Measurements from ENCODE around the gene PDZD7.

The PDZD7 gene

DNA sequence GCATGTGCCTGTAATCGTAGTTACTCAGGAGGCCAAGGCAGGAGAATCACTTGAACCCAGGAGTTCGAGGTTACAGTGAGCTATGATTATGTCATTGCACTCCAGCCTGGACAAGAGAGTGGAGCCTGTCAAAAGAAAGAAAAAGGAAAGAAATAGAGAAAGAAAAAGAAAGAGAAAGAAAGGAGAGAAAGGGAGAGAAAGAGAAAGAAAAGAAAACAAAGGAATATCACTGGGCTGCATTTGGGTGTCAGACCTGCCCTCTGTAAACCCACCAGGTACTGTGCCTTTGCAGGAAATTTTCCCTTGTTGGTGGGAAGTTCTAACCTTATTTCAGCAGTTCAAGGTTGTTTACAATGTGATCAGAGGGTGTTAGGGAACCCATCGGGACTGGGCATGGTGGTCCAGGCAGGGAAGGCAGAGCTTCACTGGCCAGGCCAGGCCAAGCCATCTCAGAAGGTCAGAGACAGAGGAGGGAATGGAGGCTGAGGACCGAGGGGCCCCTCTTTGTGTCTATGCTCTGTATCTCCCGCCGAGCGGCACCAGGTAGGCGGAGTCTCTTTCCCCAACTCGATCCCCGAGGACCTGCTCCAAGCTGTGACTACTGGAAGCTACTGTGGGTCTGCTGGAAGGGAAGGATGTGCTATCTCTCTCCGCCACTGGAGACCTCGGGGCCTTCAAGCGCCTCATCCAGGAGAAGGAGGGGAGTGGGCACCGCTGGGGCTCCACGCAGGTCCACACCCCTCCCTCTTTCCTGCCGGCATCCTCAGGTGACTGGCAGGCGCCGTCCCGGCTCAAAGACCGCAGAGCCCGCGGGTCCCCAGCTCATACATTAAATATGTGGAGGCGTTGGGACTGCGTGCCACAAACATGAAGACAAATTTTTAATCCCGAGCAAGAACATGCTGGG, 15.7 kb upstream of the PDZD7 start:
- no peaks in the 10 kb centered on the region for H3K27me3 ChIP-seq (ENCODE audit: control insufficient read depth, low read length)
- H3K79me2 ChIP-seq (ENCODE audit: control insufficient read depth, low read length): peaks cover 3% of the 10 kb centered on the region; the same call in 1 of the 2 replicates
- H3K4me2 ChIP-seq (ENCODE audit: low read length): no peak overlapping the region
- H3K27ac ChIP-seq (ENCODE audit: low read depth, low read length): no peak overlapping the region
- no peaks in the 10 kb centered on the region for H3K36me3 ChIP-seq (ENCODE audit: control insufficient read depth, low read length)
- H3K4me1 ChIP-seq (ENCODE audit: control insufficient read depth, low read length): peaks cover 42% of the 10 kb centered on the region
- no peaks in the 10 kb centered on the region for H3K9me2 ChIP-seq (replicated peaks; ENCODE audit: control insufficient read depth, low read length)
- H4K20me1 ChIP-seq (ENCODE audit: control insufficient read depth, insufficient read depth, low read depth, low read length): peaks cover 4% of the 10 kb centered on the region; the same call in 1 of the 2 replicates
- H3K4me3 ChIP-seq (ENCODE audit: low read length): no peak overlapping the region
- H3F3A ChIP-seq (ENCODE audit: control insufficient read depth, insufficient read depth): peaks cover 9% of the 10 kb centered on the region
- TF ChIP-seq, protein P1, sequence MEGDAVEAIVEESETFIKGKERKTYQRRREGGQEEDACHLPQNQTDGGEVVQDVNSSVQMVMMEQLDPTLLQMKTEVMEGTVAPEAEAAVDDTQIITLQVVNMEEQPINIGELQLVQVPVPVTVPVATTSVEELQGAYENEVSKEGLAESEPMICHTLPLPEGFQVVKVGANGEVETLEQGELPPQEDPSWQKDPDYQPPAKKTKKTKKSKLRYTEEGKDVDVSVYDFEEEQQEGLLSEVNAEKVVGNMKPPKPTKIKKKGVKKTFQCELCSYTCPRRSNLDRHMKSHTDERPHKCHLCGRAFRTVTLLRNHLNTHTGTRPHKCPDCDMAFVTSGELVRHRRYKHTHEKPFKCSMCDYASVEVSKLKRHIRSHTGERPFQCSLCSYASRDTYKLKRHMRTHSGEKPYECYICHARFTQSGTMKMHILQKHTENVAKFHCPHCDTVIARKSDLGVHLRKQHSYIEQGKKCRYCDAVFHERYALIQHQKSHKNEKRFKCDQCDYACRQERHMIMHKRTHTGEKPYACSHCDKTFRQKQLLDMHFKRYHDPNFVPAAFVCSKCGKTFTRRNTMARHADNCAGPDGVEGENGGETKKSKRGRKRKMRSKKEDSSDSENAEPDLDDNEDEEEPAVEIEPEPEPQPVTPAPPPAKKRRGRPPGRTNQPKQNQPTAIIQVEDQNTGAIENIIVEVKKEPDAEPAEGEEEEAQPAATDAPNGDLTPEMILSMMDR (IDR thresholded peaks at IDR 0.05; ENCODE audit: low read depth, low read length, poor library complexity, severe bottlenecking): no peak
- no peak for TF ChIP-seq EZH2phosphoT487 (IDR thresholded peaks at IDR 0.05; ENCODE audit: borderline replicate concordance, low read length)
- H3K9me3 ChIP-seq (ENCODE audit: control insufficient read depth, insufficient read depth, low read length): no peaks in the 10 kb centered on the region

DNA sequence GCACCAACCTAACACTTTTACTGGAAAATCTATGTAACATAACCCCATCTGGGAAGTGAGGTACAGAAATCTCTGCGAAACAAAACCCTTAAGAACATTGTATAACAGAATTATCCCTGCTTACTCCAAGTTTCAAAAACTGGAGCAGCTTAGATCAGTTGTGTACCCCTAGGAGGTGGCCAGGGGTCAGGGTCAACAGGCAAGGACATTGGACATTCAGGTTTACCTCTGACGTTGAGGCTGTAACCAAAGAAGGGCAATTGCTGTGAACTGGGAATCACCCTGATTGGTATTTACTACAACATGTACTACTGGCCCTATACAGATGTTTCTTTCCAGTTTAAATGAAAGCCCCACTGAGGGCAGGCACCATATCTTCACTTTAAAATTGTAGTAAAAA, 13.2 kb upstream of the PDZD7 start:
- H3K27me3 ChIP-seq (ENCODE audit: control insufficient read depth, low read length): 0 out of 2 replicates have a peak, but pooled peaks cover under 1% of the 10 kb centered on the region
- no peaks in the 10 kb centered on the region for H3K79me2 ChIP-seq (ENCODE audit: control insufficient read depth, low read length)
- peaks cover under 1% of the 10 kb centered on the region; the same call in 1 of the 2 replicates for H4K20me1 ChIP-seq (ENCODE audit: control insufficient read depth, insufficient read depth, low read depth, low read length)
- H3K27ac ChIP-seq (ENCODE audit: low read depth, low read length): no peak overlapping the region
- H3F3A ChIP-seq (ENCODE audit: control insufficient read depth, insufficient read depth): peaks cover 4% of the 10 kb centered on the region
- no peaks in the 10 kb centered on the region for H3K9me3 ChIP-seq (ENCODE audit: control insufficient read depth, insufficient read depth, low read length)
- no peaks in the 10 kb centered on the region for H3K36me3 ChIP-seq (ENCODE audit: control insufficient read depth, low read length)
- H3K9me2 ChIP-seq (replicated peaks; ENCODE audit: control insufficient read depth, low read length): no peaks in the 10 kb centered on the region
- no peak overlapping the region for H3K4me2 ChIP-seq (ENCODE audit: low read length)
- peaks cover 21% of the 10 kb centered on the region for H3K4me1 ChIP-seq (ENCODE audit: control insufficient read depth, low read length)
- H3K4me3 ChIP-seq (ENCODE audit: low read length): no peak overlapping the region
- TF ChIP-seq EZH2phosphoT487 (IDR thresholded peaks at IDR 0.05; ENCODE audit: borderline replicate concordance, low read length): no peak
- TF ChIP-seq, protein P1 (IDR thresholded peaks at IDR 0.05; ENCODE audit: low read depth, low read length, poor library complexity, severe bottlenecking): no peak

DNA sequence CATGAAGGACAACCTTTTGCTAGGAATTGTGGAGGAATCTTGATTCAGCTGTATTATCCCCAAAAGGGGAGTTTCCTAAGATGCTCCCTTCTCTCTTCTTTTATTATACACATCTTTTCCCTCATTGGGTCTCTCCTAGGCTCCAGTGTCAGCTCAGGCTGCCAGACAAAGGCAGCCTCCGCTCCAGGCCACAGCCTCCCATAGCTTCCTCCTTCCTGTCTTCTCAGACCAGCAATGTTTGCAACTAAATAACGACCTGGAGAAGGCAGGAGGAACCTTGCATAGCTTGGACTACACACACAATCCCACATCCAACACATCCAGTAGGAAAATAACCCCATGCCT, 12.4 kb upstream of the PDZD7 start:
- H3K9me2 ChIP-seq (replicated peaks; ENCODE audit: control insufficient read depth, low read length): no peaks in the 10 kb centered on the region
- no peaks in the 10 kb centered on the region for H3K36me3 ChIP-seq (ENCODE audit: control insufficient read depth, low read length)
- no peaks in the 10 kb centered on the region for H3K79me2 ChIP-seq (ENCODE audit: control insufficient read depth, low read length)
- H4K20me1 ChIP-seq (ENCODE audit: control insufficient read depth, insufficient read depth, low read depth, low read length): no peaks in the 10 kb centered on the region
- peak overlapping the region; percentile 79 for H3K4me3 ChIP-seq (ENCODE audit: low read length)
- peaks cover 15% of the 10 kb centered on the region for H3K4me1 ChIP-seq (ENCODE audit: control insufficient read depth, low read length)
- no peaks in the 10 kb centered on the region for H3K9me3 ChIP-seq (ENCODE audit: control insufficient read depth, insufficient read depth, low read length)
- H3F3A ChIP-seq (ENCODE audit: control insufficient read depth, insufficient read depth): peaks cover 4% of the 10 kb centered on the region
- H3K27ac ChIP-seq (ENCODE audit: low read depth, low read length): no peak overlapping the region
- 0 out of 2 replicates have a peak, but pooled peaks cover 5% of the 10 kb centered on the region for H3K27me3 ChIP-seq (ENCODE audit: control insufficient read depth, low read length)
- TF ChIP-seq, protein P1 (IDR thresholded peaks at IDR 0.05; ENCODE audit: low read depth, low read length, poor library complexity, severe bottlenecking): no peak
- no peak for TF ChIP-seq EZH2phosphoT487 (IDR thresholded peaks at IDR 0.05; ENCODE audit: borderline replicate concordance, low read length)
- H3K4me2 ChIP-seq (ENCODE audit: low read length): peak overlapping the region; percentile 87
